GM19239 (cell line): ENCODE measurements around the gene UAP1L1.

Source experiments
- DNase-seq: peaks from one replicate; pipeline ENCODE4 v3.0.0; 2011; ENCODE audit warnings: low spot score; ENCODE audit not compliant: insufficient read length
- FAIRE-seq: peaks from 2 replicates; lab custom pipeline; 2011; peaks lifted over from hg19 to GRCh38; lab: Jason Lieb, UNC

UAP1L1 gene

GRCh38 chr9:137039611-137040366 is 37.5 kb upstream of the UAP1L1 start:
- FAIRE-seq (no peak), DNase-seq (no peak)

GRCh38 chr9:137040568-137040967 is 36.7 kb upstream of the UAP1L1 start:
- DNase-seq (no peak), FAIRE-seq (no peak)

DNA sequence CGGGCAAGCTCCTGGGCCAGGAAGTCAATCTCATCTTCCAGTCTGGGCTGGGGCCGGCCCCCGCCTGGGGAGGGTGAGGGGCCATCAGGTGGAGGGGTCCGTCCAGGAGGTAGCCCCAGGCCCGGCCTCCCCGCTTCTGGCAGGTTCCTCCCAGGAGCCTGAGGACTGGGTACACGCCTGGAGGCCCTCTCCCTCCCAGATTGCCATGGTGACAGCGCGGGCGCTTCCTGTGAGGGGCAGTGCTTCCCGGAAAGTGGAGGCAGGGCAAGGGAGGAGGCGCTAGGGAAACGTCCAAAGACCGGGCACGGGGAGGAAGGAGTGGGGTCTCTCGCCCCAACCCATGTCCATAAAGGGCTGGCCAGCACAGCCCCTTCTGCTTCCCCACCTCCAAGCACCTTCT is 36.2 kb upstream of the UAP1L1 start:
- DNase-seq, result no peak
- no peak for FAIRE-seq

DNA sequence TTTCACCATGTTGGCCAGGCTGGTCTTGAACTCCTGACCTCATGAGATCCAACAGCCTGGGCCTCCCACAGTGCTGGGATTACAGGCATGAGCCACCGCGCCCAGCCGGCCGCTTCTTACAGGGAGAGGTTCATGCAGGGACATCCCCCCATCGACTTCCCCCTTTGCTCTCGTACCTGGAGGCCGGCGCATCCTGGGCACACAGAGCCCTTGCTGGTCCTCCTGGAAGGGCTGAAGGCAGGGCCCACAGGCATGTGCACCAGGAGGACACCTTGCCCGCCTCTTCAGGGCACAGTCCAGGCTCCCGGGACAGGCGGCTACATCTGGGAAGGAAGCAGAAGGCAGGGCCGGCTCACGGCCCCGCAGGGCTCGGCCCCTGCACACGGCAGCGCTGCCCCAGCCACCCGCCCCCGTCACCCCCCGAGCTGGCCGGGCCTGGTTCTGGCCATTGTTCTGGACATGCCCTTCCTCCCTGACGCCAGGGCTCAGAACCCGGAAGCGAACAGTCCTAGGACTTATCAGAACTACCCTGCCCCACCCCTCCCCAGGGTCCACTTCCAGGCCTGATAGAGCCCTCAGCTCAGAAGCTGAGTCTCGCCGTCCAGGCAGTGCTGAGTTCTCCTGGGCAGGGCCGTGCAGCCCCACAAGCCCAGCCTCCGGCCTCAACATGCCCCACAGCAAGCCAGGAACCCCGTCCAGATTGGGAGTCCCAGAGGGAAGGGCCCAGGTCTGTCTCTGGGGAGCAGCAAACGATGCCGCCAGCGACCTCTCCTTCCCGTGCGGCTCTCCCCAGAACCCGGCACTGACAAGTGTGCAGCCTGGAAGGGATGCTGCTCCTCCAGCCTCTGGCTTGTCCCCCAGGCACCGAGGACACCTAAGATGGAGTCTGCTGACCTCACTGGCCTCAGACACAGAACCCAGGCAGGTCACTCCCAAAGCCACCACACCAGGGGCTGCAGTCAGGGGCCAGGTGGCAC is 34.3 kb upstream of the UAP1L1 start:
- DNase-seq, result no peak

DNA sequence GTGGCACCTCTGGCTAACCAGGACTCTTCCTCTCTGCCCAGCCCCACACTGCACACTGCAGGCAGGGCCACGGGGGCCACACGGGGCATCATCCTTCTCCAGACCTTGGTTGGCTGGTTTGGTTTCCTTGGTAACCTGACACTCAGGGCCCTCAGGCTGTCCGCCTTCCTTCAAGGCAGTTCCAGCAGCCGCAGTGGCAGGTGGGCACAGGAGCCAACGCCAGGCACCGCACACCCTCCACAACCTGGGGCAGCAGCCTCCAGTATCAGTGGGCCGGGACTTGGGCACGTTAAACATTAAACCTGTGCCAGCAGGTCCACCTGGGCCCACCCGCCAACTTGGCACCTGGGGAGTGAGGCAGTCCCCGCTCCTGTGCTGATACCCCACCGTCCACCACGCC is 33.3 kb upstream of the UAP1L1 start:
- no peak for DNase-seq
- FAIRE-seq, result no peak

More for the DNA sequence above, 34.3 kb upstream of the UAP1L1 start:
- no peak for FAIRE-seq

DNA sequence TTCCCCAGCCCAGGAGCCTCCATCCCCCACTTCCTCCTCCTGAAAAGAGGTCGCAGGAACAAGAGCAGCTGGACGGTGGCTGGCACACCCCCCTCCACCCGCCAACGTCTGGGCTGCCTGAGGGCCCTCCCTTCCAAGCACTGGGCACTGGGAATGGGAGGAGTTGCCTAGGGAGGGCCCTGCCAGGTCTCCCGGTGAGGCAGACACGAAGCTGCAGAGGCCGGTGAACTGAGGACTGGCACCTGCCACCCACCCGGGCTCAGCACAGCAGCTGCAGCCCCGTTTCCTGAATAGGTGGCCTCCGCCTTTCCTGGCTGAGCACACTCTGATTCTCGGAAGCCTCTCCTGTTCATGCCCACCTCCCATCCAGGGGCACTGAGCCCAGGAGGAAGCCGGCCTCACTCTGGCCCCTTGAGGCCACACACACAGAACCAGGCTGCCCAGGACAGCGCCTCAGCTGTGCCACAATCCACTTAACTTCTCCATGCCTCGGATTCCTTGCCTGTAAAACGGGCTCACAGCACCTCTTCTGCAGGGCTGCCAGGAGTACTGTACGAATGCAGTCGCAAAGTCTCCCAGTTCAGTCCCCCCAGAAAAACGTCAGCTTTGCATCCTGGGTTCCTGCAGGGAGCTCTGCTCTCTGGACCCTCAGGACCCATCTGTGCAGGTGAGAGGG is 32.7 kb upstream of the UAP1L1 start:
- no peak for DNase-seq
- FAIRE-seq, result no peak

GRCh38 chr9:137045294-137046087 is 31.8 kb upstream of the UAP1L1 start:
- DNase-seq (no peak), FAIRE-seq (no peak)

- FAIRE-seq (peak; percentile 74), DNase-seq (peak; percentile 100)
Measured at GRCh38 chr9:137046088-137046787, 31.1 kb upstream of the UAP1L1 start, which contains the start of gene NPDC1. NPDC1 (minus strand) TSS chr9:137046177; CDS start chr9:137045989, 188 bp downstream.

- DNase-seq, result no peak
- no peak for FAIRE-seq
Measured at GRCh38 chr9:137048655-137049543, 28.4 kb upstream of the UAP1L1 start.

DNA sequence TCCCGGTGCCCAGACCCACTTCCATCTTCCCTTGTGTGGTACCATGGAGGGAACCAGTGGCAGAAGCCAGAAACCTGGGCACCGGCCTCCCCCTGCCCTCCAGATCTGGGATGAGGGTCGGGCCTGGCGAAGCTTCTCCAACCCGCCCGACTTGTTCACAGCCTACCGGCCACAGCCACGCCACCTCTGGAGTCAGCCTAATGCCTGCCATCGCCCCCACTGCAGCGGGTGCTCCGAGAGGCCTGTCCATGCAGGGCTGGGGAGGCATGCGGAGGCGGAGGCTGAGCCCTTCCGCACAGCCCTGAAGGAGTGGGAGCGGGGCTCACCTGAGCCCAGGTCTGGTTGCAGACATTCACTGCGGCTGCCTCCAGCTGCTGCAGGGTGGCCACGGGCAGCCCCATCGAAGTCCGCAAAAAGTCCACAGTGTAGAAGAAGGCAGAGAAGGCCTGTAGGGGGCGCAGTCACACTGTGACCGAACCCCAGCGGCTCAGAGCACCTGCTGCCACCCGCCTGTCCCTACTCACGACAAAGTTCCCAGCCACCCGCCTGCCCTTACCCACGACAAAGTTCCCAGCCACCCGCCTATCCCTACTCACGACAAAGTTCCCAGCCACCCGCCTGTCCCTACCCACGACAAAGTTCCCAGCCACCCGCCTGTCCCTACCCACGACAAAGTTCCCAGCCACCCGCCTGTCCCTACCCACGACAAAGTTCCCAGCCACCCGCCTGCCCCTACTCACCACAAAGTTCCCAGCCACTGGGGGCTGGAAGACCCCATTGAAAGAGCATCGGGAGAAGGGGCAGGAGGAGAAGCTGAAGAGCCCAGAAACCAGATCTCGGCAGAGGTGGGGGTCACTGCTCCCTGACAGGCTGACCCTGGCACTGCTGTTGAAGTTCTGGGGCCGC is 27.5 kb upstream of the UAP1L1 start:
- no peak for DNase-seq
- FAIRE-seq, result no peak

DNA sequence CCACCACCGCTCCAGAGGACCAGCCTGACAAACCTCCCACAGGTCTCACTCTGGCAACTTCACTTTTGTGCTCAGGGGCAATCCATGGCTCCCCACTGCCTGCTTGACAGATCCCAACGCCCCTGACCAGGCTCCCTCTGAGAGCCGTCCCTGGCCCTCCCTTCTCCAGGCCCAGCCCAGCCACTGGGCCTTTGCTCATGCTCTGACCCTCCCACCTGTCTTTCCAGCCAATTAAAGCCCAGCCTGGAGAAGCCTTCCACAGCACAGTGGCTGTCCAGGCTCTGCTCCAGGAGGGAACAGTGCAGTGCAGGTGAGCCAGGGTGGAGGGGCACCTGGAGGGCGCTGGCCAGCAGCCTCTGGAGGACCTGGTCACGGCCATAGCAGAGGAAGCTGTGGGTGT is 26.7 kb upstream of the UAP1L1 start:
- FAIRE-seq (no peak), DNase-seq (no peak)

DNA sequence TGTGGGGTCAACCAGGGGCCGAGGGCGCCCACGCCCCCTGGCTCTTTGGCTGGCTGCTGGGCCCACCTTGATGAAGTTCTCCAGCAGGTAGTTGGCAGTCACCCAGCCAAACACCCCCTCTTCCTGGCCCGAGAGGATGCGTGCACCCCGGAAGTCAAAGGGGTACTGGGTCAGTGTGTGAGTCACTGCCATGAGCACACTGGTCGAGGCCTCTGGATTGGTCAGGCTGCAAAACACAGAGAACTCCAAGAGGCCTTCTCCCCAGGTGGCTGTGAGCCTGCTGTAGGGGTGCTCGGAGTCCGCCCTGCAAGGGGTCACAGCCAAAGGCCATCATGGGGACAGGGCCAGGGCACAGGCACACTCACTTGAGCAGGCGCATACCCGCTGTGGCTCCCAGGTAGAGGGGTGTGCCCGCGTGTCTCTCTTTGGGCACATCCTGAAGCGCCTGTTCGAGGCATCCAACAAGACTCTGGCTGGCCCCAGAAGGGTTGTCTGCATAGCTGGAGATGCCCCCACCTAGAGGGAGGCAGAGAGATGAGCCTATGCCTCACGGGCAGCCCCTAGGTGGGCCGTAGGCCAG is 26.1 kb upstream of the UAP1L1 start:
- no peak for DNase-seq

GRCh38 chr9:137052293-137052692 is 25.0 kb upstream of the UAP1L1 start:
- no peak for FAIRE-seq

More for the DNA sequence above, 26.1 kb upstream of the UAP1L1 start:
- no peak for FAIRE-seq

GRCh38 chr9:137052998-137053943 is 24.0 kb upstream of the UAP1L1 start:
- no peak for FAIRE-seq
- no peak for DNase-seq

More at GRCh38 chr9:137052293-137052692, 25.0 kb upstream of the UAP1L1 start:
- no peak for DNase-seq
